K562 (cell line): ENCODE measurements around the gene PCSK1. TPM values are rescaled to one million over a fixed set of nuclear protein-coding genes. Genes with fewer than 3 reads are reported as not detected.
A peak's percentile ranks its signal among the peaks of the same experiment; 100 is the strongest.

Experiments
- ATAC-seq: fragments of 200-7000 bp; cut with Tn5 transposase; 3 replicates; pipeline ENCODE4 v1.9.1; 2020; ENCODE audit warnings: moderate library complexity
- BruUV-seq: library from RNA; stranded (reverse); fragments of 400-500 nt; replicated peaks from 2 replicates; lab custom pipeline; 2021; lab: Mats Ljungman, UMichigan
- CTCF ChIA-PET: fragments of 300-600 bp; formaldehyde crosslinking; extraction: SDS; loops from one replicate; lab custom pipeline; 2021; ENCODE audit warnings: low intra/inter-chr PET ratio; lab: Yijun Ruan, JAX
- POLR2A ChIA-PET: fragments of 300-600, 350-650 bp; sonication (Branson Sonifier 250); formaldehyde crosslinking; extraction: SDS; loops from one replicate; lab custom pipeline; 2021; ENCODE audit warnings: antibody characterized with exemption, inconsistent platforms; lab: Yijun Ruan, JAX
- DNase-seq, 4 experiments: peaks; one replicate each; pipeline versions ENCODE4 v3.0.0 to v3.0.0-alpha.2; 2011 to 2018; ENCODE audit warnings: low spot score in 3 of 4, mixed read lengths in 3 of 4; ENCODE audit errors: extremely low read depth in 1 of 4
- FAIRE-seq: peaks from 2 replicates; lab custom pipeline; 2011; peaks lifted over from hg19 to GRCh38; lab: Jason Lieb, UNC
- H2AFZ ChIP-seq: 2 replicates; pipeline ENCODE4 v1.6.0; 2011; ENCODE audit warnings: low read depth, low read length, control low read depth, inconsistent platforms
- H3K27ac ChIP-seq: fragments of 200-600 bp; 3 replicates; pipeline ENCODE4 v1.8.0; 2011; ENCODE audit warnings: low read depth, mild to moderate bottlenecking, control low read depth, inconsistent platforms, low read length, moderate library complexity, mixed read lengths; ENCODE audit errors: extremely low read depth
- H3K27me3 ChIP-seq, 2 experiments: fragments of 300-600 bp in 1 of 2; 2 replicates in 1 of 2; 3 replicates in 1 of 2; pipeline versions ENCODE4 v1.6.0 to v1.8.0; 2011; ENCODE audit warnings: inconsistent platforms in 2 of 2, low read length in 2 of 2, mild to moderate bottlenecking in 1 of 2, mixed read lengths in 1 of 2, moderate library complexity in 1 of 2; ENCODE audit not compliant: control insufficient read depth in 2 of 2, insufficient read depth in 2 of 2
- H3K36me3 ChIP-seq: fragments of 300-600 bp; 3 replicates; pipeline ENCODE4 v1.8.0; 2011; ENCODE audit warnings: mild to moderate bottlenecking, low read length, inconsistent platforms; ENCODE audit not compliant: control insufficient read depth, insufficient read depth
- H3K4me1 ChIP-seq, 2 experiments: fragments of 200-600 bp in 1 of 2; replicated peaks in 1 of 2; 2 replicates in 1 of 2; 3 replicates in 1 of 2; pipeline versions ENCODE4 v1.5.1 to v1.8.0; 2011; ENCODE audit warnings: inconsistent platforms in 2 of 2, low read length in 2 of 2, mild to moderate bottlenecking in 1 of 2, mixed read lengths in 1 of 2, moderate library complexity in 1 of 2; ENCODE audit not compliant: control insufficient read depth in 2 of 2, insufficient read depth in 2 of 2
- H3K4me2 ChIP-seq: 2 replicates; pipeline ENCODE4 v1.6.1; 2011; ENCODE audit warnings: low read length, control low read depth, inconsistent platforms, mixed read lengths; ENCODE audit not compliant: insufficient read depth
- H3K4me3 ChIP-seq: fragments of 200-600 bp; sonication (generic), shearing (Covaris generic); 2 replicates; pipeline ENCODE4 v1.5.1; 2016; ENCODE audit warnings: control low read depth, inconsistent platforms
- H3K79me2 ChIP-seq: fragments of 200-600 bp; 3 replicates; pipeline ENCODE4 v1.8.0; 2011; ENCODE audit warnings: low read length, inconsistent platforms; ENCODE audit not compliant: control insufficient read depth, insufficient read depth
- H3K9ac ChIP-seq, 2 experiments: 2 replicates each; pipeline versions ENCODE4 v1.6.0 to v1.6.1; 2011; ENCODE audit warnings: low read depth in 2 of 2, low read length in 2 of 2, control low read depth in 1 of 2, inconsistent platforms in 1 of 2, mild to moderate bottlenecking in 1 of 2, mixed read lengths in 1 of 2; ENCODE audit not compliant: insufficient read depth in 1 of 2
- H3K9me1 ChIP-seq: one replicate; pipeline ENCODE4 v1.6.0; 2011; ENCODE audit warnings: inconsistent platforms, mild to moderate bottlenecking, low read length, moderate library complexity; ENCODE audit not compliant: control insufficient read depth, insufficient read depth
- H3K9me3 ChIP-seq: replicated peaks from 2 replicates; pipeline ENCODE4 v1.5.1; 2011; ENCODE audit warnings: low read depth, low read length, inconsistent platforms; ENCODE audit not compliant: control insufficient read depth, insufficient read depth
- H4K20me1 ChIP-seq: replicated peaks from 2 replicates; pipeline ENCODE4 v1.6.1; 2011; ENCODE audit warnings: low read length, inconsistent platforms, mixed read lengths; ENCODE audit not compliant: control insufficient read depth, insufficient read depth
- EHMT2 ChIP-seq: fragments of 450-650 bp; IDR thresholded peaks from 2 replicates; pipeline ENCODE4 v1.6.1; 2018; ENCODE audit warnings: antibody characterized with exemption
- EP300 ChIP-seq: IDR thresholded peaks from 2 replicates; pipeline ENCODE4 v1.6.1; 2012; ENCODE audit warnings: low read length, improper control_type of control experiment
- EWSR1 ChIP-seq: fragments of 450-650 bp; IDR thresholded peaks from 2 replicates; pipeline ENCODE4 v1.6.1; 2018; ENCODE audit warnings: borderline replicate concordance, mild to moderate bottlenecking, low read depth, moderate library complexity; ENCODE audit not compliant: partially characterized antibody
- IRF2 ChIP-seq: sonication (generic); formaldehyde crosslinking; IDR thresholded peaks from 2 replicates; pipeline ENCODE4 v1.8.1; 2022; ENCODE audit warnings: mild to moderate bottlenecking, missing genetic modification reagents
- SAFB2 ChIP-seq: fragments of 200-400 bp; formaldehyde crosslinking; IDR thresholded peaks from 2 replicates; pipeline ENCODE4 v1.6.1; 2018; ENCODE audit warnings: borderline replicate concordance, low read length, low read depth, moderate library complexity; ENCODE audit not compliant: severe bottlenecking
- SMARCA4 ChIP-seq: fragments of 450-650 bp; IDR thresholded peaks from 2 replicates; pipeline ENCODE4 v1.6.1; 2016
- STAG1 ChIP-seq: sonication (generic); formaldehyde crosslinking; IDR thresholded peaks from 2 replicates; pipeline ENCODE4 v1.5.0; 2020; ENCODE audit warnings: missing genetic modification reagents, borderline replicate concordance
- TAF7 ChIP-seq: fragments of 450-650 bp; IDR thresholded peaks from 2 replicates; pipeline ENCODE4 v1.6.1; 2016; ENCODE audit warnings: missing genetic modification characterization, missing compliant biosample characterization
- ZNF764 ChIP-seq: fragments of 250-450 bp; sonication (Bioruptor Pico); IDR thresholded peaks from 2 replicates; pipeline ENCODE4 v1.4.0; 2020; ENCODE audit warnings: low read depth, mild to moderate bottlenecking, moderate library complexity
- whole genome bisulfite sequencing: fragments of 100-300 bp; shearing (Covaris generic); methylation state at CpG from one replicate; pipeline ENCODE4 v1.1.6; 2016; ENCODE audit warnings: low coverage, mixed read lengths; ENCODE audit not compliant: insufficient coverage; ENCODE audit errors: missing lambda C conversion rate; 5-methylcytosine and 5-hydroxymethylcytosine counted together
- in situ Hi-C: fragments of 300-500 bp; cut with MboI; formaldehyde crosslinking; loops from 4 replicates; pipeline ENCODE4 v1.15.0; 2018; ENCODE audit warnings: inconsistent platforms, mixed read lengths
- intact Hi-C: fragments of 100-400 bp; cut with micrococcal nuclease; formaldehyde crosslinking; loops from 2 replicates; pipeline ENCODE4 v1.14.2; 2022
- polyA plus RNA-seq, 8 experiments: library from polyadenylated mRNA; depleted of rRNA in 4 of 8; stranded (reverse) in 5 of 8; unstranded in 3 of 8; fragments of >200 nt; fragmentation: Nextera tagmentation in 2 of 8; fragmentation: Illumina TruSeq in 1 of 8; extraction: Ambion mirVana in 2 of 8; extraction: Trizol in 1 of 8; gene quantifications; 2 replicates each; pipeline versions ENCODE4 v1.2.1 to v1.2.3, GENCODE V29; 2011 to 2014; ENCODE audit warnings: inconsistent platforms in 1 of 8, missing spikeins in 1 of 8
- total RNA-seq, 7 experiments: library from RNA; depleted of rRNA in 6 of 7; stranded (reverse); fragments of >200 nt in 6 of 7; fragmentation: Illumina TruSeq in 2 of 7; extraction: Trizol in 2 of 7; gene quantifications; 2 replicates each; pipeline versions ENCODE4 v1.2.1 to v1.2.3, GENCODE V29; 2011 to 2021; ENCODE audit warnings: low replicate concordance in 1 of 7
- TF ChIP-seq, protein P1 (sequence below): fragments of 250-450 bp; sonication (Bioruptor Pico); IDR thresholded peaks from 2 replicates; pipeline ENCODE4 v1.5.0; 2020; ENCODE audit warnings: mild to moderate bottlenecking, borderline replicate concordance
- TF ChIP-seq, protein P2 (sequence below): sonication (generic); formaldehyde crosslinking; IDR thresholded peaks from 2 replicates; pipeline ENCODE4 v1.8.0; 2022; ENCODE audit warnings: missing genetic modification reagents, mild to moderate bottlenecking, moderate library complexity, borderline replicate concordance
- TF ChIP-seq, protein P3 (sequence below), 2 experiments: fragments of 450-650 bp in 1 of 2; sonication (generic) in 1 of 2; formaldehyde crosslinking; conservative IDR thresholded peaks; 2 replicates each; pipeline versions ENCODE4 v1.4.0 to v1.8.1; 2020 to 2022; ENCODE audit warnings: mild to moderate bottlenecking in 1 of 2, missing genetic modification reagents in 1 of 2
- TF ChIP-seq, protein P4 (sequence below): fragments of 250-450 bp; sonication (Bioruptor Pico); IDR thresholded peaks from 2 replicates; pipeline ENCODE4 v1.8.0; 2021; ENCODE audit warnings: moderate library complexity, mild to moderate bottlenecking, inconsistent platforms

PCSK1 gene
- total and polyA plus RNA-seq, 9 of the 15 experiments (the other 6 are each of a cell fraction or from before 2014, with no cell fraction given): not detected

DNA sequence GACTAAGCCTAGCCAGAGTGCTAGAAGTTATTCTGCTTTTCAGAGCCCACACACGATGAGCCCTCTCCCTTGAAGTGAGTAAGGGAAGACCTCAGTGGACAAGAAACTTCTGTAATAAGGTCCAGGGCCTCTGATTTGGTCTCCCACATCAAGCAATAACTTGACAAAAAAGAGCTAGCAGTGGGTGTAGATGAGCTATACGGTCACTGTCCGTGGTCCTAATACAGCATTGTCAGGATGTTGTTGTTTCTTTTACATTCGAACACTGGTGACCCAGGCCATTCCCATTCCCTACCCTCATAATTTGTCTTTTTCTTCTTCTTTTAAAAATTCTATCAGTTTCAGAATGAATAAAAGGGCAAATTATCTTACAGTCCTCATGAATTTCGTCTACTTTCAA, 5.2 kb downstream of the PCSK1 start:
- H2AFZ ChIP-seq: no peak overlapping the region
- intact Hi-C loops (no loop called here), in situ Hi-C loops (no loop called here)
- H3K27me3 ChIP-seq: peaks cover 2 to 16% of the 10 kb centered on the region in 2 experiments; a peak in 3 of 5 replicates
- H3K4me2 ChIP-seq: no peak overlapping the region
- no peaks in the 10 kb centered on the region for H3K36me3 ChIP-seq
- CTCF ChIA-PET: no interaction called here
- H3K4me3 ChIP-seq: no peak overlapping the region
- DNase-seq (no peak), FAIRE-seq (no peak), ATAC-seq (no peak)
- H3K9me1 ChIP-seq: no peaks in the 10 kb centered on the region
- POLR2A ChIA-PET: no interaction called here
- H3K79me2 ChIP-seq: no peaks in the 10 kb centered on the region
- no peaks in the 10 kb centered on the region for H4K20me1 ChIP-seq
- WGBS: 2% methylated on average over 5 of the region's 5 CpGs
- no peak overlapping the region for H3K9ac ChIP-seq
- H3K27ac ChIP-seq: no peak overlapping the region
- H3K9me3 ChIP-seq: no peaks in the 10 kb centered on the region
- no TSS peak for BruUV-seq
- H3K4me1 ChIP-seq: no peaks in the 10 kb centered on the region
- TF ChIP-seq SMARCA4 (no peak), STAG1 (CRISPR knock-in tag) (no peak), SAFB2 (no peak), EHMT2 (peak; percentile 49; the same call in 1 of the 2 replicates), EP300 (no peak), EWSR1 (no peak), ZNF764 (CRISPR knock-in tag) (no peak), IRF2 (no peak), TAF7 (tag) (no peak)
- TF ChIP-seq, protein P1, sequence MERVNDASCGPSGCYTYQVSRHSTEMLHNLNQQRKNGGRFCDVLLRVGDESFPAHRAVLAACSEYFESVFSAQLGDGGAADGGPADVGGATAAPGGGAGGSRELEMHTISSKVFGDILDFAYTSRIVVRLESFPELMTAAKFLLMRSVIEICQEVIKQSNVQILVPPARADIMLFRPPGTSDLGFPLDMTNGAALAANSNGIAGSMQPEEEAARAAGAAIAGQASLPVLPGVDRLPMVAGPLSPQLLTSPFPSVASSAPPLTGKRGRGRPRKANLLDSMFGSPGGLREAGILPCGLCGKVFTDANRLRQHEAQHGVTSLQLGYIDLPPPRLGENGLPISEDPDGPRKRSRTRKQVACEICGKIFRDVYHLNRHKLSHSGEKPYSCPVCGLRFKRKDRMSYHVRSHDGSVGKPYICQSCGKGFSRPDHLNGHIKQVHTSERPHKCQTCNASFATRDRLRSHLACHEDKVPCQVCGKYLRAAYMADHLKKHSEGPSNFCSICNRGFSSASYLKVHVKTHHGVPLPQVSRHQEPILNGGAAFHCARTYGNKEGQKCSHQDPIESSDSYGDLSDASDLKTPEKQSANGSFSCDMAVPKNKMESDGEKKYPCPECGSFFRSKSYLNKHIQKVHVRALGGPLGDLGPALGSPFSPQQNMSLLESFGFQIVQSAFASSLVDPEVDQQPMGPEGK (CRISPR knock-in tag): no peak
- TF ChIP-seq, protein P2, sequence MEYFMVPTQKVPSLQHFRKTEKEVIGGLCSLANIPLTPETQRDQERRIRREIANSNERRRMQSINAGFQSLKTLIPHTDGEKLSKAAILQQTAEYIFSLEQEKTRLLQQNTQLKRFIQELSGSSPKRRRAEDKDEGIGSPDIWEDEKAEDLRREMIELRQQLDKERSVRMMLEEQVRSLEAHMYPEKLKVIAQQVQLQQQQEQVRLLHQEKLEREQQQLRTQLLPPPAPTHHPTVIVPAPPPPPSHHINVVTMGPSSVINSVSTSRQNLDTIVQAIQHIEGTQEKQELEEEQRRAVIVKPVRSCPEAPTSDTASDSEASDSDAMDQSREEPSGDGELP: no peak
- TF ChIP-seq, protein P3, sequence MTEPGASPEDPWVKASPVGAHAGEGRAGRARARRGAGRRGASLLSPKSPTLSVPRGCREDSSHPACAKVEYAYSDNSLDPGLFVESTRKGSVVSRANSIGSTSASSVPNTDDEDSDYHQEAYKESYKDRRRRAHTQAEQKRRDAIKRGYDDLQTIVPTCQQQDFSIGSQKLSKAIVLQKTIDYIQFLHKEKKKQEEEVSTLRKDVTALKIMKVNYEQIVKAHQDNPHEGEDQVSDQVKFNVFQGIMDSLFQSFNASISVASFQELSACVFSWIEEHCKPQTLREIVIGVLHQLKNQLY (CRISPR knock-in tag; conservative IDR thresholded peaks at IDR 0.05): no peak
- TF ChIP-seq, protein P4, sequence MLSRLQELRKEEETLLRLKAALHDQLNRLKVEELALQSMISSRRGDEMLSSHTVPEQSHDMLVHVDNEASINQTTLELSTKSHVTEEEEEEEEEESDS (CRISPR knock-in tag): no peak
